Stimulated activated CD4-positive, alpha-beta T cell treated with anti-CD3 and anti-CD28 coated beads, Interleukin-2, amount 100 ng/mL, for 4 hours (primary cell): Measurements from ENCODE around the gene TMX3.

Source experiments
- DNase-seq: peaks from one replicate; pipeline ENCODE4 v3.0.0-alpha.2; 2020; ENCODE audit warnings: low read depth

TMX3 gene

GRCh38 chr18:68714712-68715496 lies at the start of gene TMX3:
TSS of gene TMX3 (minus strand) at chr18:68715108. CDS start at chr18:68714981, 127 bp downstream.
- DNase-seq = peak; percentile 88

- no peak for DNase-seq
Observed at GRCh38 chr18:68764016-68764415, 49.1 kb upstream of the TMX3 start.

- no peak for DNase-seq
Observed at GRCh38 chr18:68763083-68763482, 48.2 kb upstream of the TMX3 start.

GRCh38 chr18:68759308-68759707 lies 44.4 kb upstream of the TMX3 start:
- no peak for DNase-seq

GRCh38 chr18:68757126-68757525 lies 42.2 kb upstream of the TMX3 start:
- no peak for DNase-seq

GRCh38 chr18:68742206-68742605 lies 27.3 kb upstream of the TMX3 start:
- DNase-seq = no peak

GRCh38 chr18:68740966-68741365 lies 26.1 kb upstream of the TMX3 start:
- no peak for DNase-seq

- DNase-seq = no peak
Observed at GRCh38 chr18:68739462-68739861, 24.6 kb upstream of the TMX3 start.

- DNase-seq = no peak
Observed at GRCh38 chr18:68738564-68738963, 23.7 kb upstream of the TMX3 start.

- DNase-seq = no peak
Observed at GRCh38 chr18:68735483-68736343, 20.8 kb upstream of the TMX3 start.

GRCh38 chr18:68734308-68734707 lies 19.4 kb upstream of the TMX3 start:
- no peak for DNase-seq

- DNase-seq = no peak
Observed at GRCh38 chr18:68733707-68734106, 18.8 kb upstream of the TMX3 start.

GRCh38 chr18:68728081-68728700 lies 13.3 kb upstream of the TMX3 start:
- DNase-seq = no peak

- no peak for DNase-seq
Observed at GRCh38 chr18:68727506-68727905, 12.6 kb upstream of the TMX3 start.

GRCh38 chr18:68725346-68725745 lies 10.4 kb upstream of the TMX3 start:
- DNase-seq = no peak

GRCh38 chr18:68724021-68724420 lies 9.1 kb upstream of the TMX3 start:
- DNase-seq = no peak

GRCh38 chr18:68723539-68723938 lies 8.6 kb upstream of the TMX3 start:
- DNase-seq = no peak

- no peak for DNase-seq
Observed at GRCh38 chr18:68722821-68723220, 7.9 kb upstream of the TMX3 start.

- no peak for DNase-seq
Observed at GRCh38 chr18:68721681-68722583, 7.0 kb upstream of the TMX3 start.

GRCh38 chr18:68714366-68714711 lies 569 bp downstream of the TMX3 start:
- no peak for DNase-seq

GRCh38 chr18:68713796-68714195 lies 1.1 kb downstream of the TMX3 start:
- no peak for DNase-seq

GRCh38 chr18:68713131-68713530 lies 1.8 kb downstream of the TMX3 start:
- DNase-seq = no peak
